HG03060 (cell line): ENCODE measurements around the gene CBX4.

Source experiments
- ATAC-seq: cut with Tn5 transposase; IDR thresholded peaks from one replicate; pipeline ENCODE4 v1.9.1; 2021; ENCODE audit warnings: low read depth, moderate number of reproducible peaks; ENCODE audit not compliant: unreplicated experiment

The CBX4 gene

DNA sequence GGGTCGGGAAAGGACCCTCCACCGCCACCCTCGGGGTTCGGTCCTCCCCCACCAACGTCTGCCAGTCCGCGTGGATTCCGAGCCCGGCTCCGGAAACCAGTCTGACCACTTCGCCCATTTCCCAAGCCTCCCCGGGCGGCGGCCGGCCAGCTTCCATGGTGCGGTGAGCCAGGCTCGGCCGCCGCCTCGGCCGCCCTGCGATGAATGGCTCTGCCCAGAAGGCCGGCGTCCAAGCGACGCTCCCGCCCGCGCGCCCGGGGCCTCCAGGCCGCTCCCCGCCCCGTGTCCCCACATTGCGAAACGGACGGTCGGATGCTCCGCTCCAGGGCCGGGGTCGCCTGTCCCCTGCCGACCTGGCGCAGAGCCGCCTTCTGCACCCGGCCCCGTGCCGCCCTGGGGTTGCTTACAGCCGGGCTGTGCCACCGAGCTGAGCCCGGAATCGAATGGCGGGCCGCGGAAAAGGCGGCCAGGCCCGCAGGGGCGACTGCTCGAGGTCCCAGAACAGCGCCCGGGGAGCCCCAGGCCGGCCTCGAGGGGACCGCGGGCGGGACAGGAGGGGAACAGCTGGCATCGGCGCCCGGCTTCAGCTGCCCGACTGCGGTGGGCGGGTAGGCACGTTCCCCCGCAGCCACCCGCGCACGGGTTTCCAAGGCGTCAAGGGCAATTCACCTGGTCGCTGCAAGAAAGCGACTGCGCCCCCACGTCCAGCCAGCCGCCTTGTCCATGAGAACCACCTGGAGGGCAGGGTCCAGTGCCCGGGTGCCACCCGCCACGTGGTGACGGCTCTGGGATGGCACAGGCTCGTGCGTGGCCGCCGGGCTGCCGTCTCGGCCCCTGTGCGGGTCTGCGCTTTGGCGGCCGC lies 24.0 kb downstream of the CBX4 start:
- no peak for ATAC-seq

DNA sequence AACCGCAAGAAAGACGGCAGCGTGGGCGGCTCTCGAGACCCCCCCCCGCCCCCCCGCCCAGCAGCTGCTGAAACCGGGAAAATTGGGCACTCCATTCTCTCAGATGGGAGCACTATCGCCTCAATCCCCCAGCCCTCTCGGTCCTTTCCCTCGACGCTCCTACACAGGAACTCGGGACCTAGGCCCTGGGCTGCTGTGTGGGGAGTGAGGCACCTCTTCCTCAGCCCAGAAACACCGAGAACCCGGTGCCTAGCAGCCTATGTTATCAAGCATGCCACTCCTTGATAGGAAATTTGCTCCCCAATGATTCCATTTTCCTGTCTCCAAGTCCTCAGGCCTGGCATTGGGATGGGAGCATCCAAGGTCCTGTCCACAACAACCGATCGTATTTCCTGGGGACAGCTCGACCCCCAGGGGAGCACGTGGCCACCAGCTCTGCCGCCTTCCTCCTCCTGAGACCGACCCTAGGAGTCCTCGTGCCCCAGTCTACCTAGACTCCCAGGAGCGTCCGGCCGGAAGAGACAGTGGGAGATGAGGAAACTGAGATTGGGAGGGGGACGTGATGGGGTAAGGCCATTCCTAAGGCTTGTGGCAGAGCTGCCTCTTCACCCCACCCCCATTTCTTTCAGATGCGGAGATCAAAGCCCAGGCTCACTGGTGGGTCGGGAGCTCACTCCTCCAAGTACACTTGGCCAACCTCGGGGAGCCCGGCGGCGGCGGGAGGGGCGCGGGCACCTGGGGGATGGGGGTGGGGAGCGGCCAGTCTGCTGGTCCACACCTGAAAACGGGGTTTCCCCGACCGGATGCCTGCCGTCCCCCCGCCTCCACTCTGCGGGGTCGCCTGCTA lies 24.9 kb downstream of the CBX4 start:
- no peak for ATAC-seq

DNA sequence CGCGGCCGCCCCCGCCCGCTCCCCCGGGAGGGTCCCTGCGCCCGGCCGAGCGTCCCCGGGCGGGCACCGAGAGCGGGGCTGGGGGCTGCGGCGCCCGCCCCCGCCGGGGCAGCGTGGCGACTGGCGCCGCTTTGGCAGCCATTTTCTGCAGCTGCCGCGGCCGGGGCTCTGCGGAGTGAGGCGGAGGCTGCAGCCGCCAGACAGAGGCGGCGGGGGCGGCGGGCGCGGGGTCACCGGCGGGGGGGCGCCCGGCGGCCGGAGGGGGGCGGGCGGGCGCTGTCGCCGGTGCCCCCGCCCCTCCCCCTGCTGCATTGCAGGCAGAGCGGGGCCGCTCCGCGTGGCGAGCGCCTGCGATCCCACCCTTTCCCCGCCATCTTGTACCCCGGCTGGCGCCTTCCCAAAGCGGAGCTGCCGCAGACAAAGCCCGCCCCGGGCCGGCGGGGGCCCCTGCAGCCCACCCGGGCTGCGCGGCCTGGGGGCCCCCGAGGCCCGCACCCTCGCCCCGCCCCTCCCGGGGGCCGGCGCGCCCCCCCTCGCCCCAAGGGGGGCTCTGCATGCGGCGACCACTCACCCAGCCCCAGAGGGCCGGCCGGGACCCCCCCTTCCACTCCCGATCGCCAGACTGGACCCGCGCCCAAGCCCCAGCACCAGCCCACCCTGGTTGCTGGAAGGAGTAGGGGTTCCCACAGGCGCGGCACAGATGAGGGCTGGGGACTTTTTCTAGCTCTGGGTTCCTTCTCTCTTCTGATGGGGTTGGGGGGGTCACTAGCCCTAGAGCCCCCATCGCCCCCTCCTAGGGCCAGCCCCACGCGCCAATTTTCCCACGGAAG lies 25.7 kb downstream of the CBX4 start:
- no peak for ATAC-seq

DNA sequence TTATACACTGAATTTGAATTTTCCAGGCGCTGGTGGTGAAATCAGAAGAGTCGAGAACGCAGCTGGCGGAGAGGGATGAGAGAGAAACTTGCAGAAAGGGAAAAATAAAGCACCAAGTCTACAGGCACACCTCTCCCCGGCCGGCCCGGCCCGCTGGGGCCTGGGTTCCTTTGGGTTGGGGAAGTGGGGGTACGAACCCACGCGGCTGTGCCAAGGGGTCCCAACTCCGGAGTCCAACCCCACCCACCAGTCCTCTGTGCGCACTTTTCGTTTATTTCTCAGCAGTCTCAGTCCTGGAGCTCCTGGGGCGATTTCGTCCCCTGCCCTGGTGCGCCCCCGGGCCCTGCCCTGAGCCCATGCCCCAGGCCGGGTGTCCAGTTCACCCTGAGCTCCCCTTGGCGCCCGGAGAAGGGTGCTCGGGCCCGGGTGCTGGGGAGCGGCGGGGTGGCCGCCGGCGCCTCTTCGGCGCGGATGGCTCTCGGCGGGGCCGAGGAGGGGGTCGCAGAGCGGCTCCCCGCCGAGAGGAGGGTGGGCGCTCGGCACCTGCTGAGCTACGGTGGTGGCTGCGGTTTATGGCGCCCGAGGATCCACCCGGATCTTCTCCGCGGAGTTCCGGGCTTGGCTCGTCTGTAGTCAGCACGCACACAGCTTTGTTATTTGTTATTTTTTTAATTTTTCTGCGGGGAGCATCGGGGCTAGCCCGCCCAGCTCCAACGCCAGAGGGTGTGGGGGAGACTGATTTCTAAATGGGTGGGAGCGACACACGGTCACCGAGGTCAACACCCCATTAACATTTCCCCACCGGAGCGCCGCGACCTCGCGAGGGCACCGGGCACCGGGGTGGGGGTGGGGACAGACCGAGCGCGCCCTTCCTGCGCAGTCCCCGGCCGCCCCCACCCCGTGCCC lies 26.6 kb downstream of the CBX4 start:
- ATAC-seq, result no peak

DNA sequence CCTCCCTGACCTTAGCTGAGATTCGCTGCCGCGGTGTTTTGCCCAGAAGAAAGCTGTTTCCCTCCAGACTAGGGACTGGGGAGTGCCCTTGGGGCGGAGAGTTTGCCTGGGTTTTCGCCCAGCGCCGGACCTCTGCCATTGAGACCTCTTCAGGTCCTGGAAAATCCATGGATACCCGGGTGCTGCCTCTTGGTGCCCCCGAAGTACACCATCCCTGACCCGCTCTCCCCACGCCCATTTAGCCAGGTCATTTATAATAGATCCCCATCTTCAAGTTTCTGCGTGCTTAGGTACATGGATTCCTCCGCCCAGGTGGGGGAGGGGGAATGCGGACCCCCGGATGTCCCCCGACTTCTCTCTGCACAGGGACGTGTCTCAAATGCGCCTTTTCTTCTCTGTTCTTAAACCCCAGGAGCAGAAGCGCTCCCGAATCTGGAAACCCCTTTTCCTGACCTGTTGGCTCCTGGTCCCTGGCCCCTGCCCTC lies 27.3 kb downstream of the CBX4 start:
- ATAC-seq, result no peak

DNA sequence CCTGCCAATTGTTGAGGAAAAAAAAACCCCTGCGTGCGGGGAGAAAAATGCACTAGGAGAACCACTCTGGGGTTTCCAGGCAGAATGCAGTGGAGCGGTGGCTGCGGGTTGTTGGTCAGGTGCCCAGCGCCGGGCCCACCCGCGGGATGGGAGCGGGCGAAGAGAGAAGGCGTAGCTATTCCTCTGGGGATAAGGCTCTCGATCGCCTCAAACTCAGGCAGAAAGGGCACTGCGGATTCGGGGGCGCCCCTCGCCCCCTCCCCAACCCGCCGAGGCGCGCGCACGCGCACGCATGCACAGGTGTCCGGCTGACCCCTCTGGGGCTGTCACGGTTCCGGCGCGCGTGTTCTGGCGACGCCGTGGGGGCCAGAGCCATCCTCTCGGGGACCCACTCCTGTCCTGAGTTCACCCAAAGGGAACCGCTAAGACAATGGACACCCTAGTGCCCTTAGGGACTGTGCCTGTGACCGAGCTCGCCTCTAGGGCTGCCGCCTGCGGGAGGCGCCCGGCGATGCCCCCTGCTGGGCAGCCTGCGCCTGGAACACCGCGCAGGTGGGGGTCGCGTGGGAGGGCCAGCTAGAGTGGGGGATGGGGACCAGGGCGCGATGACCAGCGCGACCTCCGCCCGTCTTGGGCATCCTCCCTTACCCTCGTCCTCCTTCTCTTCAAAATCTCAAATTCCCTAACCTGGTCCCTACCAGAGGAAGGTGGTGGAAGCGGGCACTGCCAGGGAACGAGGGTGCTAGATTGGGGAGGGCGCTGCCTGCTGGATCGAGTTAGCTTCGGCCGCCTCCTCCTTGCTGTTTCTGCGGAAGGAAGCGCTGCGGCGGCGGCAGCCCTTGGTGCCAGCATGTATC lies 28.0 kb downstream of the CBX4 start:
- no peak for ATAC-seq

DNA sequence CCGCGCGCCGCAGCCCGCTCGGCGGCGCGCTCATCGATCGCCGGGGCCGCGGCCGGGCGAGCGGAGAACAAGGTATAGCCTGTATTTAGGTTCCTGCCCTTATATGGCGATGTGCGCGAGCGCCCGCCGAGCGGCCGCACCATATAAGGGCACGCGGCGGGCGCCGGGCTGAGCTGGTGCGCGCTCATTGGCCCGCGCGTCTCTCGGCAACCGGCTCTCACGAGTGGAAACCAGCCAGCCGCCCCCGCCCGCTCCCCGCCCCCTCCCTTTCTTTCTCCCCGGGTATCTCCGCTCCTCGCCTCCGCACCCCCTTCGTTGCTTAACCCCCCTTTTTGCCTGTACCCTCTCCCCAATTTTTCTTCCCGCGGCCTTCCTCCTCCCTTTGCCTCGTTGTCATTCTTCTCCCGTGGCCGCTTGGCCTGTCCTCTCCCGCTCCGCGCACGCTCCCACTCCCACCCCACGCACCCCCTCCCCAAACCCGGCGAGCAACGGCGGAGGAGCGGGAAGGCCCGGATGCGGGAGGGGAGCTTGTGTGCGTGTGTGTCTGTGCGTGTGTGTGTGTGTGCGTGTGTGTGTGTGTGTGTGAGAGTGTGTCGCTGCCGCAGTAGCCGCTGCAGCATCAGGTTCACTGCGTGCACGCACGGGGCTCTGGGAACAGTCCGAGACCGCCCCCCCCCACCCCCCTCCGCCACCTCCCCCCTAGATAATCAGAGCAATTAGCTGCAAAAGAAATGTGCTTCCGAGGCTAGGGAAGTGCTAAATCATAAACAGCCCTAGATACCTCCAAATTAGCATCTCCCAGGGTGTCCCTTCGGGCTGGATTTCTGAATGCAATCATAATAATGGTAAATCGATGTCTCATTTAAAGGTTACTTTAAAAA lies 28.9 kb downstream of the CBX4 start:
- ATAC-seq, result peak; percentile 54

DNA sequence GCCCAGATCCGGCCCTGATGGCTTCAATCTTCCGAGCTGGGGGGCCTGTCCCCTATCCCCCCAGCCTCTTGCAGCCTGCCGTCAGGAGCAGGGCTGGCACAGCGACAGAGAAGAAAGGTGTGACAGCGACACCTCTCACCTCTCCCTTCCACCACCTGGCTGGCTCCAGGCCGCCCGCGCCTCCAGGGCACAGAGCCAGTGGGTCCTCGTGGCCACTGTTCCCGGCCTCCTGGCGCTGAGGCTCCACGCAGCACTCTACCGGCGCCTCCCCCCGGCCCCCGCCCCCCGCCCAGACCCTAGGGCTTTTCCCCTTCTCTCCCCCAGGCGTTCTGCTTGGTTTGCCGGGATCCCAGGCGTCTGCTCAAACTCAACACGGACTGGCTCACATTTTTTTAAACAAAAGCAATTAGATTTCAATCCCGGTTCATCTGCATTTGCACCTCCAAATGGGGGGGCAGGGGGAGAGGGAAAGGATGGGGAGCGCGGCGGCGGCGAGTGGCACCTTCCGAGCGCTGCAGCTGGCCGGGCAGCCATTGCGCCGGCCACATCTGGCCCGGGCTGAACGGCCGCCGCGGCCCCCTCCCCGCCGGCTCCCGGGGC lies 29.6 kb downstream of the CBX4 start:
- peak; percentile 15 for ATAC-seq

DNA sequence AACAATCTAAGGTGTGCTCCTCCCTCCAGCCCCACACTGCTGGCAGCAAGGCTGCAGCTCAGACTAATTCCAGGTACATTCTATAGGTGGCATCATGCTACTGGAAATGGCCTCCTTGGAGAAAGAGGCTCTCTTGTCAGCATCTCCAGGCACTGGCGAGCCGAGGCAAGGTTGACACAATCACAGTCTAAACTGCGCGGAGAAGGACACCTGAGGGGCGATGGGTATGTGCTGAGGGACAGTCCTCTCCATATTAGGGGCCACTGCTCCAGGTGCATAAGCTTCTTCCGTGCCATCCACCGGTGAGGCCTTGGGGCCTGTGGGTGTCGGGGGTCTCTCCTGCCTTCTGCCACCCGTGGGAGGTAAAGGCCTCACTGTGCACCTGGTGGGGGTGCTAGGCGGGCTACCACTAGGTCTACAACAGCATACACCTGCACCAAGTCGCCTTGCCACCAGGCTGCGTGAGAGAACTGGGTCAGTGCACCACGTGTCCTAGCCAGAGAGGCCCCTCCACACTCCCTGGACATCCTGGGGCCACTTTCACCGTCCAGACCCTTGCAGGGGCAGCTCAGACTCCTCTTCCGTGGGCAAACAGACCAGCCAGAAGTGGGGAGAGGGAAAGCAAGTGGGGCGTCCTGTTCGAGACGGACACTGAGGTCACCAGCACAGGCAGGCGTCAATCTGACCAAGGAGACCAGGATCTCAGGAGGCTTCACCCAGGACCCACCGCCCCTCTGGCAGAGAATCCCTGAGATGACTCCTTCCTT lies 30.3 kb downstream of the CBX4 start:
- ATAC-seq, result no peak

DNA sequence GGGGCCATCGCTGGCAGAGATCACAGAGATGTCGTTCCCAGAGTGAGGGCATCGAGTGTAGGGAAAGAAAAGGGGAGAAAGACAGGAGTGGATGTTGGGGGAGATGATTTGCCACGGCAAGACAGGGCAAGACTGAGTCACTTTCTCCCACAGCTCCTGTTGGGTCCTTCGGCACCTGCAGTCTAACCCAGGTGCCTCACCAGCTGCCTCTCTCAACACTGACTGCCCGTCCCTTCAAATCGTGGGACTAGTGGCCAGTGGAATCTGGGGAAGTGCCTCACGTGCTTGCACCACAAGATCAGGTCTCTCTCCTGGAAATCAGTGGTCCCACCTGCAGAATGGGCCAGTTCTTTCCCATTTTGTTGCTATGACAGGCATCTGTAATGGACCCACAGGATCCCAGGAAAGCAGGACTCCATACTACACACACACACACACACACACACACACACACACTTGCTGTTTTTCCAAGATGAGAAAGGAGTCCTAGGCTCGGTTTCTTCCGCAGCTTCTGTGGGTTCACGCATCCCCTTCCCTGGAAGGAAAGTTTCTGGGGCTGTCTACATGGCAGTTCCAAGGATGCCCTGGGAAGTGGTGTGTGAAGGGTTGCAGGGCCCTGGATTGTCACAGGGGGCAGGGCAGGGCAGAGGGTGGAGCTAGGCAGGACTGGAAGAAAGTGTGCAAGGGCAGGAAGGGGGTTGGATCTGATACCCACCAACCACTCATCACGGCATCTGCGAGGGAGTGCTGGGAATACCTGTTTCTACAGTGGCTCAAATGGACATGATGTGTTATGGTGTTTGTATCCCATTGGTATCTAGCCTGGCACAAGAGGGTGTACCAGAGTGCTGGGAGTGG lies 32.1 kb downstream of the CBX4 start:
- ATAC-seq, result no peak

DNA sequence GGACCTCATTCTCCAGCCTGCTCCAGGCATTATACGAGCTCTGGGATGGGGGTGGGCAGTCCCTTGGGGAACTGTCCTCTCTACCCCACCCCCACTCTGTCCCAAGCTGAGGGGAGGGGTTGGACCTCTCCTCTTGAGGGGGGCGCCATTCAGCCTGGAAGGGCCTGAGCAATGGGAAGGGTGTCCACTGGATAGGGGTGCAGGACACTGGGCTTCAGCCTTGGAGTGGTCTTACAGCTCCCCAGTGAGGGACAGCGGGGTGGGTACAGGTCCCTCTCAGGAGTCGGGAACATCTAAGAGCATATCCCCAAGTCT lies 32.8 kb downstream of the CBX4 start:
- ATAC-seq, result no peak

DNA sequence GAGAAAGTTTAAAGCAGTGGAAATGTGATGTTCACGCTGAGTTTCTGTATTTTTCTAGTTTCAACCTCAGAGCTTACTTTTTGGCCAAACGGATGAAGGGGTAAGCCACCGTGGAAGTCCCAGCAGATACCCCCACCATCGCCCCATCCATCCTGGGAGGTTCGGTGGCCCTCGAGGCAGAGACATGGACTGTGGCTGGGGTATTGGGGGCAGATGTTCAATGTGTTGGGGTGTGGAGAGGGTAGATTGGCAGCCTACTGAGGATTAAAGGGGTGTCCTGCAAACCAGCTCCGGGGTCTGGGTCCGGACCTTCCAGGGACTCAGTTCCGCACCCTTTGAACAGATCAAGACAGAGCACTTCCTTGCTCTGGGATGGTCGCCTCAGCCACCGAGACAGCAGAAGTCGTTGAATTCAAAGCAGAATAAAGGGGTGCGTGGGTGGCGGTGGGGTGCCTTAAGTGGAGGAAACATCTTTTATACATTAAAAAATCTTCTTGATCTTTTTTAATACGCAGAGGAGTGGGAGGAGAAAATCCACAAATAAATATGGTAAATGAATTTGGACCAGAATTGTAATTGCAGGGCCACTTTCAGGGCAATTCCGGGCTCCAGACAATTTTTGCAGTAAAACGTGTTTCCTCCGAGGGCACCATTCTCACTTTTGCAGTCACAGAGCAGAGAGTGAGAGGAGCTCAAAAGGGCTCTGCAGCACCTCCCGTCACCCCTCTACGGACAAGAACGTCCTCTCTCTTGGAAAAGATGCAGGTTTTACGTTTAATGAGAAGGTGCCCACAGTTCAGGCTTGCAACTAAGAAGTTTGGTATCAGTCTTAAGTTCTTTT lies 34.2 kb downstream of the CBX4 start:
- peak; percentile 9 for ATAC-seq

DNA sequence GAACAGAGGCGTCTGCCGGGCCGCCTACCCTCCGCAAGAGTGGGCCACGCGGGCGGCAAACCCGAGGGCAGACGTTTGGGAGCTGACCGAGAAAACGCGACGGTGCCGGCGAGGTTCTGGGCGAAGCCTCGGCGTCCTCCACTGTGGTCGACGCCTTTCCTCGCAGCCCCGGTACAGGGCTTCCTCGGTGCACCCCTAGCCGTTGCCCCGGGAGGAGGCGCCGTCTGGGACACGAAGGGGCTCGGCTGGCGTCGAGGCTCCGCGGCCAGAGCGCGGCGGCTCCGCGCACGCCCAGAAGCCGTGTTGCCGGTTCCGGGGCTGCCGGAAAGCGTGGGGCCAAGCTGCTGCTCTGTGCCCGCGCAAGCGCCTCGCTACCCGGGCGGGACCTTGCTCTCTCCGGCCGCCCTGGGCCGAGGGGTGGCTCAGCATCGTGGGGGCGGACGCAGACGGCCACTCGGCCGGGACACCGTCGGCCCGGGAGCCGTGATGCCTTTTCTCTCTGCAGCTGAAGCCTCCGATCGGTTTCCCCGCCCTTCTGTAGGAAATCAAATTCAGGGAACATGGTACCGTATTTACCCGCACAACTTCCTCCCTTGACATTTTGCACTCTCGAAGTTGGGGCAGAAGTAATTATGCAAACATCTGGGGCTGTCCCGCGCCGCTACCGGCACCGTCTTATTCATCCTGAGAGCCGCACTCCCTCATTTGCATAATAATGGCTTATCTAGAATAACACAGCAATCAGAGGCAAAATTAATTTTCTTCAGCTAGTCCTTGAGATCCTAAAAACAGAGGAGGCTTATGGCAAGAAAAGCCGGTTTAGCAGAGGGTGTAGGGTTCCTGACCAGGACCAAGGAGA lies 35.0 kb downstream of the CBX4 start:
- peak; percentile 59 for ATAC-seq

DNA sequence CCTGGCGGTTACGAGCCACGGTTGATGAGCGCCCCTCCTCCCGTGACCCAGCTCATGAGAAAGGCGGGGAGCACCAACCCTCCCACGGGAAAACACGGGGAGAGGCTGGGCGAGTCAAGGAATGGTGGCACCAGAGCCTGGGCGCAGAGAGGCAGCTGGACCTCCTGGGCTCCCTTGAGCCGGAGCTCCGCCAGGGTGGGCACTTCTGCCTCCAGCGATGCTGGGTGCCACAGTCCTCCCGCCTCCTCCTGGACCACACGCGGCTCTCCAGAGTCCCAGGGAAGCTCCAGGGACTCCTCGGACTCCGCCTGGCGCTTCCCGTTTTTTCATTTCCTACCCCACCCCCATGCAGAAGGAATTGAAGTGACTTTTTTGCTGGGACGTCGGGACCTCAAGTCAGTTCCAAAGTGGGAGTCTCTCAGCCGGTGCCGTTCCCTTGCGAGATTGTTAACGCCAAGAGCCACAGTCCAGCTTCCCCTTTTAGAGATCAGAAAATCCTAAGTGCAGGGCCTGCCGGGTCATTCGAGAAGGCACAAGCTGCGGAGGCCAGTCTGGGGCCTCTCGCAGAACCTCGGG lies 35.7 kb downstream of the CBX4 start:
- ATAC-seq, result no peak
